ENCODE measurements around the gene SLC18A3.

The SLC18A3 gene

DNA sequence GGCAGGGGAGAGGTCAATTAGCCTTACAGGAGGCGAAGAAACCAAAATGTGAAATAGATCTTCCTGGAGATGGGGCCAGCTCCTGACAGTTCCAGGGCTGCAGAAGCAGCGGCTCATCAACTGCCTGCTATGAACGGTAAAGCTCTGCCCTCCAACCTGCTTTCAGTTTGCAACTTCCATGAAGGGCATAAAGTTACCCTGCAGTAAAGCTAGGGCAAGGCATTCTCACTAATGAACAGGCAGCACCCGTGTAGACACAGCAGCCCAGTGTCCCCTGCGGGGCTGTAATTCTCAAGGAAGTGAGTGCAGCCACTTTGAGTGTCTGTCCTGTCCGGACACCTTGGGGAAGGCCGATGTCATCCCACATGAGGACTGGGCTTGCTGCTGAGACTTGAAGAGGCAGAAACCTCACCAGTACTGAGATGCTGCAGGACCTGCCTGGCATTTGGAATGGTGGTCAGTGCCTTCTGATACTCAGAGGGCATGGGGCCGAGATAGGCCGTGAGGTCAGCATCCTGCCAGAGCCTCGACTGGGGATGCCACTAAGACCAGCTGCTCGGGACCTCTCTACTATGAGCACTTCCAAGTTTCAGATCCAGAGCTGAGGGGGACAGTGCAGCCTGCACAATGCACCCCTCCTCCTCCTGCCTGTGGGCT is 43.3 kb downstream of the SLC18A3 start:
- DNase-seq: no peak

DNA sequence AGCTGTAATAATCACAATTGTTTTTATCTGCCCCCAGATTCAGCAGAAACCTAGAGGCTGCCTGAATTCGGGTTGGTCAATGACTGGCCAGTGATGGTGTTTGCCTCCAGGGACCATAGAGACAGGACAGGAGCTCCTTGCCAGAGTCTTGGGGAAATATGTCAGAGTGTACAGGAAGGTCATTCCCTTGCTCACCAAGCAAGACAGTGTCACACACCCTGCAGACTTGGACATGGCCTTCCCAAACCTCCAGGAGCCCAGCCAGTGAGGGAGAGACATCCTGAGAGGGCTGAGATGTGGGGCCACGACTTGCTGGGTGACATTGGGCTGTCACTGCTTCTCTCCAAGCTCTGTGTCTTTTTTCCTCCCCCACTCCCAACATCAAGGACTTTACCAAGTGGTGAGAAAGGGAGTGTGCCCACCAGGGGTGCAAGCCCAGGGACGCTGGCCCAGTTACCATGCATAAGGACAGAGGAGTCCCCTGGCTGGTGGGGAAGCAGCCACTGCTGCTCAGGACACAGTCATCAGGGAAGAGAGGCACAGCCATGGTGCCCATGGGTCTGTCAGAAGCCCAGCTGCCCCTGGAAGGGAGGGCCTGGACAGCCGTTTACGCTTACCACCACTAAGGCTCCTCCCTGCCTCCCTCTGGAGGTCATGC is 44.1 kb downstream of the SLC18A3 start:
- no peak for DNase-seq

DNA sequence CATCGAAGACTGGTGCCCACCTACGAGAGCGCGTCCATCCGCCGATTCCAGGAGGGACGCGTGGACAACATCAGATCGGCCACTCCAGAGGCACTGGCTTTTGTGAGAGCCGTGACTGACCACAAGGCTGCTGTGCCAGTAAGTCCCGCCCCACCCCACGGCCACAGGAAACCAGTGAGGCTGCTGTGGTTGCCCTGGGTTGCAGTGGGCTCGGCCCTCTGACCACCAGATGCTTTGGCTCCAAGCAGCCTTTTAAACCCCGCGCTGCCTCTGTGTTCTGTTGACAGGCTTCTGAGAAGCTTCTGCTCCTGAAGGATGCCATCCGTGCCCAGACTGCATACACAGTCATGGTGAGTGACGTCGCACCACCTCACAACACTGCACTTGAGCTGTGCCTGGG is 45.0 kb downstream of the SLC18A3 start:
- no peak for DNase-seq

DNA sequence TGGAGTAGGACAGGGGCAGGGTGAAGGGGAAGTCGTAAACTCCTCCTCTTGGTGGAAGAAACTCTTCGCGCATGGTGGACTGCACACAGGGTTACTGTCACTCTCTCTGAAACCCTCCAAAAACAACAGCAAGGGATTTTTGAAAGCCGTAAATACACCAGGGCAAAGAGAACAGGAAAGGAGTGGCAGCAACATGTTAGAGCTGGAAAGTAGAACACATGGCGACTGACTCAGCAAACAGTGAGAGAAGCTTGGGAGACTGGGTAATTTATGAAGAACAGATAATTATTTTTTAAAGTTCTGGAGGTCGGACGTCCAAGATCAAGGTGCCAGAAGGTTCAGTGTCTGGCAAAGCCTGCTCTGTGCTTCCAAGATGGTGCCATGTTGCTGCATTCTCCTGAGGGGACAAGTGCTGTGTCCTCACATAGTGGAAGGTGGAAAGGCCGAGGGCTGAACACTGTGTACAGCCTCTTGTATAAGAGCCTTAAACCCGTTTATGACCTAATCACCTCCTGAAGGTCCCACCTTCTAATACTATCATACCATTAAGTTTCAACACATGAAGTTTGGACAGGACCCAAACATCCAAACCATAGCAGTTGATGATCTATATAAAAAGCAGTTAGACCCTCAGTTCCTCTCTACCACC is 46.9 kb downstream of the SLC18A3 start:
- no peak for DNase-seq

DNA sequence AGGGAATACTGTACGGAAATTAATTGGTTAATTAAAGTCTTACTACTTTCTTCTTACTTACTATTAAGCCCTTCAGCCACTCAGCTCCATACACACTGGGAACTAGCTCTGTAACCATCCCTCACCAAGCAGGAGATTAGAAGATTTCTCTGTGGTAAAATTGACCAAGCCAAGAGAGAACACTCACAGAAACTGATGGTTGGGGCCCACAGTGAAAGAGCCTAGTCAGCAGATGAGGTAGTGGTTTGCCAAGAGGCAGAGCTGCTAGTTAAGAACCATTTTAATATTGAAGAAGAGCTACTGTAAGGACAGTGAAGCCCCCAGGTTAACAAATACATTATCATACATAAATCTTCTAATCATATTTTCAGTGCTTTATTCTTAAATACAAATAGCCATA is 47.5 kb downstream of the SLC18A3 start:
- no peak for DNase-seq

DNA sequence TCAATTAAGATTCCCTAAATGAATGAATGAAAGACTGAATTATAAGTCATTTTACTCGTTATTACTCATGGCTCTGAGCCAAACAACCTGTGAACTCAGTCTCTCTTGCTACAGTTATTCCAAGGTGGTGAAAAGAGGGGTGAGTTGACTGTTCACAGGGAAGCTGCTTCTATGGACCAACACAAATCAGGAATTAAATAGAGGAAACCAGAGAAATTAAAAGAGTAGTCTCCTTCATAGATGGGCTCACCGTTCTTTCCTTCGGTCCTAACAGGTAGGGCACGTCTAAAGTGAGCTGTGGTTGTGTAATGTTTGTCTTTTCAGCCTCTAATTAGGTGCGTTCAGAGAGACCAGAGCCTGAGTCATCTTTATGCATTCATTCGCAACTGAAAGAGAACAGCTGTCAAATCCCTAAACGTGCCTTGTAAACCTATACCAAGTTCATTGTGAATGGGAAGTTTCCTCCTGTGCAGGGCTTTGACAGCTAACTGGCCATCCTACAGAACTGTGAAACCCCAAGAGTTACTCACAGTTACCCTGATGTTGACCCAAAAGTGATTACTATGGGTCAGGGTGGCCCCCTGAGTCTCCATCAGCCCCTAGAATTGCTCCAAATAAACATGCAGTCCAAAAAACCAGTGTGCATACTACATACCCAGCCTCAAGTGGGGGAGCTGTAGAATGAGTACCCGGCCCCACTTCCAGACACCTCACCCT is 51.2 kb downstream of the SLC18A3 start:
- no peak for DNase-seq

Measured in stimulated activated CD8-positive, alpha-beta memory T cell treated with anti-CD3 and anti-CD28 coated beads, Interleukin-4, amount 100 ng/mL, for 48 hours (primary cell).